22Rv1 (cell line): ENCODE measurements around the gene APBB2.

Source experiments
- H3K27ac ChIP-seq: fragments of 450-650 bp; 2 replicates; pipeline ENCODE4 v1.5.1; 2017
- CTCF ChIP-seq: fragments of 450-650 bp; IDR thresholded peaks from 2 replicates; pipeline ENCODE4 v1.5.1; 2017; ENCODE audit warnings: mild to moderate bottlenecking
- ZFX ChIP-seq: fragments of 450-650 bp; IDR thresholded peaks from 2 replicates; pipeline ENCODE4 v1.6.1; 2017; ENCODE audit warnings: antibody characterized with exemption, borderline replicate concordance

The APBB2 gene

DNA sequence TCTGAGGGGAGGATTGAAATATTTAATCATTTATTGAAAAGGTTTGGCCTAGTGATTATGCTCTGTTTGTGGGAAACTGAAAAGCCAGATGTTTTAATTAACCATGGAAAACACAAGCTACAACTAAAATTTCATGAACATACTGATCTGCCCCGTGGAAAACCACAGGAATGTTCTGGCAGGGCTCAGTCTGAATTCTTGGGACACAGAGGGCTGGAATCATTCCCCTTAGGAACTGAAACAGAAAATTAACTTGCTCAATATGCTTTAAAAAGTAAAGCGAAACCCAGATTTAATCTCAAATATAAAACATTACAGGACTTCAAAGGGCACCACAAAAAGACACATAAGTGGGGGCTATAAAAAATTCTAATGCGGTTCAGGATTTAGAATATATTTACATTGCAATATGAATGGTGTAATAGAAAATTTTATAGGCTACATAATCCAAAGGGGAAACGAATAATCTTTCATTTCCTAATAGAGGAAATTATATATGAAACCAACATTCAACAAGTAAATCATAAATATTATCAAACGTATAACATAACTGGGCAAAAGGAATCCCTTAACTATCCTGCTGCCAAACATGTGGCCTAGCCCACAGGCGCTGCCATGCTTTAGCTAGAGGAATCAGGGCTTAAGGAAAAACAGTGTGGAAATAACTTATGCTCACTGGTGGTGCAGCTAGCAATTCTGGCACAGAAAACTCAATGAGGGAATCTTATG lies 70.9 kb downstream of the APBB2 start:
- no peak overlapping the region for H3K27ac ChIP-seq
- TF ChIP-seq ZFX (no peak), CTCF (no peak)

GRCh38 chr4:41142376-41143310 lies 71.7 kb downstream of the APBB2 start:
- no peak overlapping the region for H3K27ac ChIP-seq
- TF ChIP-seq ZFX, result no peak
- TF ChIP-seq CTCF, result no peak

DNA sequence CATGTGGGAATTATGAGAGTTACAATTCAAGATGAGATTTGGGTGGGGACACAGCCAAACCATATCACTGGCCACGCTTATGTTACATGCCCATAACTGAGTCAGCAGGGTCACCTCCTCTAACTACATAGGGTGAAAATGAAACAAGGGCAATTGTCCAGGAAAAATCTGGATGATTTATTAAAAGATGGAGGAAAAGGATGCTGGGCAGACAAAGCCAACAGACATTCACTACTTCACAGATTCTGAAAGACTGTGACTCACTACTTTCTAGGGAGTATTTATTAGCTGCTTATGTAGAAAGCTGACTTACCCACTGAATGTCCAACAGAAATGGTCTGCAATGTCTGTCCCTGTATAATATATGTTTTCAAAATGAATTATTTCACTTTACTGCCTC lies 72.4 kb downstream of the APBB2 start:
- H3K27ac ChIP-seq, result no peak overlapping the region
- TF ChIP-seq CTCF (no peak), ZFX (no peak)

GRCh38 chr4:41140410-41140809 lies 73.9 kb downstream of the APBB2 start:
- TF ChIP-seq CTCF (no peak), ZFX (no peak)
- no peak overlapping the region for H3K27ac ChIP-seq

DNA sequence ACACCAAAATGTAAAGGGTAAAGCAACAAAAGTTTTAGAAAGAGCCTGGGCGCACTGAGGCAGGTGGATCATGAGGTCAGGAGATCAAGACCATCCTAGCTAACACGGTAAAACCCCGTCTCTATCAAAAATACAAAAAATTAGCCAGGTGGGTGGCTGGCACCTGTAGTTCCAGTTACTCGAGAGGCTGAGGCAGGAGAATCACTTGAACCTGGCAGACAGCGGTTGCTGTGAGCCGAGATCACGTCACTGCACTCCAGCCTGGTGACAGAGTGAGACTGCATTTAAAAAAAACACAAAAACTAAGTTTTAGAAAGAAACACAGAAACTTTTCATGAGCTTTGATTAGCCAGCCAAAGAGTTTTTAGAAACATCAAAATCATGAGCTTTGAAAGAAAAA lies 76.5 kb downstream of the APBB2 start:
- TF ChIP-seq CTCF, result no peak
- TF ChIP-seq ZFX, result no peak
- H3K27ac ChIP-seq, result no peak overlapping the region

DNA sequence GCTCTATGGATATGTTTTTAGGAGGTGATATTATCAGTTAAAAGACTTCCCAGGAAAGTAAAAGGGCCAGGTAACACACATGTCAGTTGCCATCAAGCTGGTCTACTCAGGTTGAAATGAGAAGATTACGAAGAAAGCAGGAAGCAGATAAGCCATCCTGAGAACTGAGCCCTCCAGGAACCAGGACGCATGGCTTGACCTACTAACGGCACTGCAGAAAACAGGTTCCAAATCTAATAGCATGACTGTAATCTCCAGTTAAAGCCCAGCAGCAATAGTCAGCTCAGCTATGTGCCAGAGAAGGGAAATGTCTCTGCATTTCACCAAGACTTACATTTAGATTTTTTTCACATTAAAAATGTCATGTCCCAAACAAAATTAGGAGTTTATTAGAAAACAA lies 77.9 kb downstream of the APBB2 start:
- H3K27ac ChIP-seq, result no peak overlapping the region
- TF ChIP-seq CTCF, result no peak
- no peak for TF ChIP-seq ZFX

GRCh38 chr4:41135801-41136200 lies 78.5 kb downstream of the APBB2 start:
- TF ChIP-seq ZFX (no peak), CTCF (no peak)

More at GRCh38 chr4:41135801-41136200, 78.5 kb downstream of the APBB2 start:
- H3K27ac ChIP-seq, result no peak overlapping the region
